ENCODE results near the gene CYP4A22.
"Not testable (repeated sequence)": the region's sequence is repeated elsewhere in the genome, so short reads cannot be mapped to it uniquely, and the experiment has no call there.

Gene CYP4A22

GRCh38 chr1:47137198-47137597 is at the start of gene CYP4A22:
CYP4A22 (plus strand) TSS chr1:47137441; CDS start chr1:47137486, 45 bp downstream.
- no peak for DNase-seq (ENCODE audit: low read depth in 2 of 3, low spot score in 2 of 3)

GRCh38 chr1:47089356-47089755 is 47.9 kb upstream of the CYP4A22 start:
- peak in 1 of 3 experiments; percentile 3 for DNase-seq (ENCODE audit: low read depth in 2 of 3, low spot score in 2 of 3)

GRCh38 chr1:47091476-47091875 is 45.8 kb upstream of the CYP4A22 start:
- DNase-seq (ENCODE audit: low read depth in 2 of 3, low spot score in 2 of 3): not testable (repeated sequence)

GRCh38 chr1:47104816-47105215 is 32.4 kb upstream of the CYP4A22 start:
- no peak for DNase-seq (ENCODE audit: low read depth in 2 of 3, low spot score in 2 of 3)

- DNase-seq (ENCODE audit: low read depth in 2 of 3, low spot score in 2 of 3): no peak
Measured at GRCh38 chr1:47106792-47107191, 30.4 kb upstream of the CYP4A22 start.

GRCh38 chr1:47107851-47108574 is 29.2 kb upstream of the CYP4A22 start:
- DNase-seq (ENCODE audit: low read depth in 2 of 3, low spot score in 2 of 3): not testable (repeated sequence)

- DNase-seq (ENCODE audit: low read depth in 2 of 3, low spot score in 2 of 3): not testable (repeated sequence)
Measured at GRCh38 chr1:47109482-47109881, 27.8 kb upstream of the CYP4A22 start.

- no peak for DNase-seq (ENCODE audit: low read depth in 2 of 3, low spot score in 2 of 3)
Measured at GRCh38 chr1:47113178-47113577, 24.1 kb upstream of the CYP4A22 start.

GRCh38 chr1:47121039-47121438 is 16.2 kb upstream of the CYP4A22 start:
- DNase-seq (ENCODE audit: low read depth in 2 of 3, low spot score in 2 of 3): not testable (repeated sequence)

- not testable (repeated sequence) for DNase-seq (ENCODE audit: low read depth in 2 of 3, low spot score in 2 of 3)
Measured at GRCh38 chr1:47124834-47125233, 12.4 kb upstream of the CYP4A22 start.

GRCh38 chr1:47126997-47127396 is 10.2 kb upstream of the CYP4A22 start:
- DNase-seq (ENCODE audit: low read depth in 2 of 3, low spot score in 2 of 3): not testable (repeated sequence)

- DNase-seq (ENCODE audit: low read depth in 2 of 3, low spot score in 2 of 3): no peak
Measured at GRCh38 chr1:47128221-47128620, 9.0 kb upstream of the CYP4A22 start.

- DNase-seq (ENCODE audit: low read depth in 2 of 3, low spot score in 2 of 3): not testable (repeated sequence)
Measured at GRCh38 chr1:47128854-47129253, 8.4 kb upstream of the CYP4A22 start.

- not testable (repeated sequence) for DNase-seq (ENCODE audit: low read depth in 2 of 3, low spot score in 2 of 3)
Measured at GRCh38 chr1:47129489-47130230, 7.6 kb upstream of the CYP4A22 start.

- not testable (repeated sequence) for DNase-seq (ENCODE audit: low read depth in 2 of 3, low spot score in 2 of 3)
Measured at GRCh38 chr1:47132665-47133064, 4.6 kb upstream of the CYP4A22 start.

- DNase-seq (ENCODE audit: low read depth in 2 of 3, low spot score in 2 of 3): no peak
Measured at GRCh38 chr1:47137925-47138615, 829 bp downstream of the CYP4A22 start.

- DNase-seq (ENCODE audit: low read depth in 2 of 3, low spot score in 2 of 3): not testable (repeated sequence)
Measured at GRCh38 chr1:47140358-47140757, 3.1 kb downstream of the CYP4A22 start.

- not testable (repeated sequence) for DNase-seq (ENCODE audit: low read depth in 2 of 3, low spot score in 2 of 3)
Measured at GRCh38 chr1:47143654-47144053, 6.4 kb downstream of the CYP4A22 start.

- not testable (repeated sequence) for DNase-seq (ENCODE audit: low read depth in 2 of 3, low spot score in 2 of 3)
Measured at GRCh38 chr1:47146495-47146894, 9.3 kb downstream of the CYP4A22 start.

GRCh38 chr1:47147047-47147785 is 10.0 kb downstream of the CYP4A22 start:
- DNase-seq (ENCODE audit: low read depth in 2 of 3, low spot score in 2 of 3): no peak

GRCh38 chr1:47149162-47149561 is 11.9 kb downstream of the CYP4A22 start:
- DNase-seq (ENCODE audit: low read depth in 2 of 3, low spot score in 2 of 3): not testable (repeated sequence)
